ENCODE measurements around the gene USP15.

USP15 gene

DNA sequence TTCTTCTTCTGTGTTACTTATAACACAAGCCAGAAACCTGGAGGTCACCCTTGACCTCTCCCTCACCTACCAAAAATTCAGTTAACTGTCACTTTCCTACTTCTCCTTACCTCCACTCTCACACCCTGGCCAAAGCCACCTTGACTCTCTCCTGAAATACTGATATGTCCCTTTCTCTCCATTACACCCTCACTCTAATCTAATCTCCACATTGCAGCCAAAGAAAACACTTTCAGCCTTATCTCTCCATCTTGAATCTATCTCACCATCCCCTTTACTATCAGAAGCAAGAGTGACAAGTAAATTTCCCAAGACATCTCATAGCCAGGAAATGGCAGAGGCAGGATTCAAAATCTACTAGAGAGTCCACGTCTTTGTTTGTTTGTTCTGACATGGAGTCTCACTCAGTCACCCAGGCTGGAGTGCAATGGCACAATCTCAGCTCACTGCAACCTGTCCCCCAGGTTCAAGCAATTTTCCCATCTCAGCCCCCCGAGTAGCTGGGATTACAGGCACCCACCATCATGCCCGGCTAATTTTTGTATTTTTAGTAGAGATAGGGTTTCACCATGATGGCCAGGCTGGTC is 28.0 kb upstream of the USP15 start:
- Histone ChIP-seq H3K36me3 (no peaks in the 10 kb centered on the region), H3K27ac (no peak overlapping the region), H3K4me3 (no peak overlapping the region), H3K4me1 (no peaks in the 10 kb centered on the region), H3K9me3 (peaks cover 6% of the 10 kb centered on the region; the same call in 1 of the 2 replicates), H3K27me3 (no peaks in the 10 kb centered on the region), H3K9ac (no peak overlapping the region), H4K20me1 (no peaks in the 10 kb centered on the region), H3K4me2 (no peak overlapping the region)
- no peak for TF ChIP-seq Cebpa-rat (IDR thresholded peaks at IDR 0.05)

DNA sequence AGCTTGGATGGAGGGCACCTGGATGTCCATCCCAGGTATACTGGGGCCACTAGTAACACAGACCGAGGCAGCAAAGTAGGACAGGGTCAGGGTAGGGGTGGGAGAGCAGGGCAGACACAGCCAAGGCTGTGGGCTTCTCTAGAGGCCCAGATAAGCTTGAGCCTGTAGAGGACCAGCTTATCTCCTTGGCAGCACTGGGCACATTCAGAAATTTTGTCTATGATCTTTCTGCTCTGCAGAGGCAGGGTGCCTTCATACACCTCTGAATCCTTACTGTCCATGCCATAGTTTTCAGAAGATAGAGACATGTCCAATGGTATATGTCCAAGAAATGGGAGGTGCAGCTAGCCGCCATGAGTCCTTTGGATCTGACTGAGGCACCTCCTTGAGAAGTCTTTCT is 26.4 kb upstream of the USP15 start:
- H3K36me3 ChIP-seq, result no peaks in the 10 kb centered on the region
- H3K4me1 ChIP-seq, result no peaks in the 10 kb centered on the region
- no peak overlapping the region for H3K4me2 ChIP-seq
- H3K4me3 ChIP-seq, result no peak overlapping the region
- peaks cover 6% of the 10 kb centered on the region; the same call in 1 of the 2 replicates for H3K9me3 ChIP-seq
- no peak overlapping the region for H3K9ac ChIP-seq
- no peak overlapping the region for H3K27ac ChIP-seq
- H4K20me1 ChIP-seq, result no peaks in the 10 kb centered on the region
- TF ChIP-seq Cebpa-rat (IDR thresholded peaks at IDR 0.05), result no peak
- H3K27me3 ChIP-seq, result no peaks in the 10 kb centered on the region

DNA sequence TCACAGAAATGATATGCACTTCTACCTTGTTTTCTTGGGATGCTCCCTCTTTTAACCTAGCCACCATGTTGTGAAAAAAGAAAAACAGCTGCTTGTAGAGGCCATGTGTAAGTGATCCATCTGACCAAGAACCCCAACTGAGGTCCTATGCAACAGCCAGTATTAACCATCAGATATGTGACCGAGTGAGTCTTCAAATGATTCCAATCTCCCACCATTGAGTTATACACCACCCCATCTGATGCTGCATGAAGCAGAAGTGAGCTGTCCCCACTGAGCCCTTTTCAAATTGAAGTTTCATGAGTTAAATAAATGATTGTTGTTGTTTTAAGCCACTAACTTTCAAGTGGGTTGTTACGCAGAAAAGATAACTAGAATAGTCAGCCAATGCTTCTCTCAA is 20.6 kb upstream of the USP15 start:
- Histone ChIP-seq H3K27ac (no peak overlapping the region), H3K4me1 (no peaks in the 10 kb centered on the region), H4K20me1 (no peaks in the 10 kb centered on the region), H3K4me2 (no peak overlapping the region), H3K27me3 (no peaks in the 10 kb centered on the region), H3K4me3 (no peak overlapping the region), H3K36me3 (no peaks in the 10 kb centered on the region), H3K9ac (no peak overlapping the region), H3K9me3 (peaks cover 6% of the 10 kb centered on the region; the same call in 1 of the 2 replicates)
- TF ChIP-seq Cebpa-rat (IDR thresholded peaks at IDR 0.05), result no peak

DNA sequence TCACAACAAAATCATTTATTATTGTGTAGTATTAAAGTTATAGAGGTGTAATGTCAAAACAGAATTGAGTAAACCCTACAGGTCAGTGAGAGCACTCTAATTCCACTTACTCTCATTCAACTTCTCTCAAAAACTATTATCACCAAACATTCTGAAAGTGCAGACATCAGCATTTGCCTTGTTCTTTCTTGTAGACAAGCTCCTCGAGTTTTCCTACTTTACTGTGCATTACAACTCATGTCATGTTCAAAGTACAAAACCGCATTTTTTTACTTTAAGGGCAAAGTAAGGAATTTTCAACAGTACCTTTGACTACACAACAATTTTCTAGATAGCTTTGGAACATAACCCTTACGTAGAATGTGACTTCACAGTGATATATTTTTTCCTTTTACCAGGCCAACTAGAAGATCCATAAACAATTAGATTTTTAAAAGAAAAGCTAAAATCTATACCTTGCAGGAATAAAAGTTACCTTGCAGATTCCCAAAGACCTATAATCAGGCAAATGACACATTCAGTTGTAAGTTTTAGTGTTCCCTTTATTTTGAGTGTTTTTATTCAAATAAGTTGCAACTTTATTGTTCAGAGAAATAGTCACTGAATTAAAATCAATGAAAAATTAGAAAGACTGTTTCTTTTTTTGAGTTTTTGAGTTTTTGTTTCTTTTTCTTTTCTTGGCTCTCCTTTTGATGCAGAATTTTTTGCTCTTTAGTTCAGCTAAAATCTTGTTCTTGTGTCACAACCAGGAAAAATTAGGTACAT is 12.7 kb upstream of the USP15 start:
- TF ChIP-seq Cebpa-rat (IDR thresholded peaks at IDR 0.05), result no peak
- no peaks in the 10 kb centered on the region for H3K36me3 ChIP-seq
- H3K4me1 ChIP-seq, result no peaks in the 10 kb centered on the region
- no peak overlapping the region for H3K27ac ChIP-seq
- H3K9ac ChIP-seq, result no peak overlapping the region
- H3K9me3 ChIP-seq, result no peaks in the 10 kb centered on the region
- H3K4me2 ChIP-seq, result no peak overlapping the region
- no peak overlapping the region for H3K4me3 ChIP-seq
- no peaks in the 10 kb centered on the region for H3K27me3 ChIP-seq
- H4K20me1 ChIP-seq, result no peaks in the 10 kb centered on the region

DNA sequence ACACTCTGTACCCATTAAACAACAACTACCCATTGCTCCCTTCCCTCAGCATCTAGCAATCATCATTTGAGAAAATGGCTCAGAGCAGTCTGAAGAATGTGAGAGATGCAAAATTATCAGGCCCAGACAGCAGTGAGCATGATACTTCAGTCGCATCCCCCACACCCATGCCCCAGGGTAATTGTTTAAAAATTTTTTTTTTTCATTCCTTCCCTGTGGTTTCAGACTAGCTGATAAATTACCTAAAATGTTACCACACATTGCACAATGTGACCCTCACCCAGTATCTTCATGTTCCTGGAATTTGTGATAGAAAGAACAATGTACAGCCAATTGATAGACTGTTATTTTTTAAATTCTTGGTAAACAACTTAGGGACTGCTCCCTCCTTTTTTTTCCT is 11.3 kb upstream of the USP15 start:
- Histone ChIP-seq H3K9ac (no peak overlapping the region), H3K4me2 (no peak overlapping the region), H4K20me1 (no peaks in the 10 kb centered on the region), H3K27me3 (no peaks in the 10 kb centered on the region), H3K9me3 (no peaks in the 10 kb centered on the region), H3K36me3 (no peaks in the 10 kb centered on the region), H3K4me1 (no peaks in the 10 kb centered on the region), H3K27ac (no peak overlapping the region), H3K4me3 (no peak overlapping the region)
- TF ChIP-seq Cebpa-rat (IDR thresholded peaks at IDR 0.05), result no peak

DNA sequence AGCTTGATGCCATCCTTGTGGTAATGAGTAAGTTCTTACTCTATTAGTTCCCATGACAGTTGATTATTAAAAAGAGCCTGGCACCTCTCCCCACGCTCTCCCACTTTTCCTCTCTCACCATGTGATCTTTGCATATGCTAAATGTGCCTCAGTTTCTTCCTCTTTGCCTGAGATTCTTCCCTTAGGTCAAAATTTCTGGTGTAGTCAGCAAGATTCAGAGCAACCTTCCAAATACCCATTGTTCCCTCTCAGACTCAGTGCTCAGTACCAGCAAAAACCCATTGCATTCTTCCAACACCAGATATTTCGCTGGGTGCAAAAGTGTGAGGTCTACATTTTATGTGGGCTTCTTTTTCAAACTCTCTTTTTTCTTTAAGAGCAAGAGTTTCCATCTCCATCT is 10.8 kb upstream of the USP15 start:
- TF ChIP-seq Cebpa-rat (IDR thresholded peaks at IDR 0.05), result no peak
- H3K9ac ChIP-seq, result no peak overlapping the region
- H4K20me1 ChIP-seq, result no peaks in the 10 kb centered on the region
- H3K4me3 ChIP-seq, result no peak overlapping the region
- no peak overlapping the region for H3K27ac ChIP-seq
- no peaks in the 10 kb centered on the region for H3K27me3 ChIP-seq
- no peaks in the 10 kb centered on the region for H3K9me3 ChIP-seq
- H3K36me3 ChIP-seq, result no peaks in the 10 kb centered on the region
- no peak overlapping the region for H3K4me2 ChIP-seq
- H3K4me1 ChIP-seq, result no peaks in the 10 kb centered on the region

DNA sequence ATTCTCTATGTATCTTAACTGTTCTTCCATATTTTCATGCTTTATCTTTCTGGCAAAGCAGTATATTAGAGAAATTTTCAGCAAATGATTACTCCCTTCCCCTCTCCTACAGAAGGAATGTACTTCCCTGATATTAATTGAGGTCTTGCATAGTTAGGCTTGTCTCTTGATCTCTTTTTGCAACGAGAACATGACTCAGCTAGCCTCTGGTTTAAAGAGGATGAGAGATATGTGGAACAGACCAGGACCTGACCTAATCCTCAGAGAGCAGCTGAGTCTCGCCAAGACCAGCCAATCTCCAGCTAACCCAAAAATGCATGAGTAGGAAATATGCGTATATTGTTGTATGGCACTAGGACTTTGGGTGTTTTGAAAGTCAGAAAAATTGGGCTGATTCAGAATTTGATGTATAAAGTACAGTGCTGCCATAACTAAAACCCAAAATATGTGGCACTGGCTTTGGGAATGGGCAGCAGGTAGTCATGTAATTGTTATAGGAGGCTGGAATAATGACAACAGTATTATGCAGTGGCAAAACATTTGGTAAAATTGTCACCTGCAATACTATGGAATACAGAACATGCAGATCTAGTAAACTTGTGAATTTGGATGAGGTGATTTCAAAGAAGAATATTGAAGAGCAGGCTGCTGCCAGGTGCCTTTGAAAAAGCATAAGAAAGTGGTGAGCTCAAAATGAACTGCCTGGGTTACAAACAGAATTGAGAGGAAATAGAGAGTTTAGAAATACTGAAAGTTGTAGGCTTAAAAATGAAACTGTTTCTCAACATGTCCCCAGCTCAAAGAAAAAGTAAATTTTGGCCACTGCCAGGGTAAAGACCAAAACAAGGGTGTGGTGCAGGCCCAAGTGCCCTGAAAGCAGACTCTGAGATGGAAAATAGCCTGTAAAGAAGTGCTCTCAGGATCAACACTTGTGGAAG is 9.3 kb upstream of the USP15 start:
- Histone ChIP-seq H3K27ac (no peak overlapping the region), H3K9ac (no peak overlapping the region)

DNA sequence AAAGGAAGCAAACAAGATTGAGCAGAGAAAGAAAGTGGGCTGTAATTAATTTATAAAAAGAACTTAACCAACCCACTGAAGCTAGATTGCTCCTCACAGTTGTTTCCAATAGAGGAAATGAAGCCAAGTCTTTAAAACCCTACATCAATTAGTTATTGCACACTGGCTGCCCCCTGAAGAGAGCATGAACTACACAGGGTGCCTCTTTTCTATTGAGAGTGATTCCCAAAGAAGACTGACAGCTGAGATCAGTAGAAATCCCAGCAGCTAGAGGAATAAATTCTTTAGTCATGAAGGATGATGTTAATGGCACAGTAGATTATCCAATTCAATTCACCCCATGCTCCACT is 8.6 kb upstream of the USP15 start:
- no peaks in the 10 kb centered on the region for H3K9me3 ChIP-seq
- H4K20me1 ChIP-seq, result no peaks in the 10 kb centered on the region
- no peak overlapping the region for H3K27ac ChIP-seq
- no peak overlapping the region for H3K4me3 ChIP-seq
- H3K9ac ChIP-seq, result no peak overlapping the region
- H3K27me3 ChIP-seq, result no peaks in the 10 kb centered on the region
- no peaks in the 10 kb centered on the region for H3K36me3 ChIP-seq
- no peaks in the 10 kb centered on the region for H3K4me1 ChIP-seq
- no peak for TF ChIP-seq Cebpa-rat (IDR thresholded peaks at IDR 0.05)
- H3K4me2 ChIP-seq, result no peak overlapping the region

More for the DNA sequence above, 9.3 kb upstream of the USP15 start:
- no peaks in the 10 kb centered on the region for H4K20me1 ChIP-seq
- no peak overlapping the region for H3K4me2 ChIP-seq
- no peaks in the 10 kb centered on the region for H3K9me3 ChIP-seq
- H3K4me3 ChIP-seq, result no peak overlapping the region
- H3K4me1 ChIP-seq, result no peaks in the 10 kb centered on the region
- H3K36me3 ChIP-seq, result no peaks in the 10 kb centered on the region
- no peak for TF ChIP-seq Cebpa-rat (IDR thresholded peaks at IDR 0.05)
- no peaks in the 10 kb centered on the region for H3K27me3 ChIP-seq

DNA sequence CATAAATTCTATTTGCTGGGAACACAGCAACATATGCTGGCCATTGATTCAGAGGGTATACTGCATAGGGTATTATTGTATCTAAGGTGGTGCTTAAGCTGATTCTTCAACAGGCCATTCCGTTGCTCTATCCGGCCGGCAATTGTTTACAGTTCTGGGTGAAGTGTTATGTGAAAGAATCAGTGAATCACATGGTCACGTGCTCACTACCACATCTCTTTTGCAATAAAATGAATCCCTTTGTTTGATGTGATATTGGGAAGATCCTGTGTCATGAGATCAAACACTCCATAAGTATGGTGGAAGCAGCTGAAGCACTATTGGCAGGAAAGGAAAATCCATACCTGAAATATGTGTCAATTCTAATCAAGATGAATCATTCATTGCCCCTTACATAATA is 7.6 kb upstream of the USP15 start:
- no peak overlapping the region for H3K9ac ChIP-seq
- no peak for TF ChIP-seq Cebpa-rat (IDR thresholded peaks at IDR 0.05)
- H3K4me3 ChIP-seq, result no peak overlapping the region
- H3K27me3 ChIP-seq, result no peaks in the 10 kb centered on the region
- no peak overlapping the region for H3K27ac ChIP-seq
- H4K20me1 ChIP-seq, result no peaks in the 10 kb centered on the region
- H3K36me3 ChIP-seq, result no peaks in the 10 kb centered on the region
- no peaks in the 10 kb centered on the region for H3K9me3 ChIP-seq
- no peak overlapping the region for H3K4me2 ChIP-seq
- no peaks in the 10 kb centered on the region for H3K4me1 ChIP-seq

DNA sequence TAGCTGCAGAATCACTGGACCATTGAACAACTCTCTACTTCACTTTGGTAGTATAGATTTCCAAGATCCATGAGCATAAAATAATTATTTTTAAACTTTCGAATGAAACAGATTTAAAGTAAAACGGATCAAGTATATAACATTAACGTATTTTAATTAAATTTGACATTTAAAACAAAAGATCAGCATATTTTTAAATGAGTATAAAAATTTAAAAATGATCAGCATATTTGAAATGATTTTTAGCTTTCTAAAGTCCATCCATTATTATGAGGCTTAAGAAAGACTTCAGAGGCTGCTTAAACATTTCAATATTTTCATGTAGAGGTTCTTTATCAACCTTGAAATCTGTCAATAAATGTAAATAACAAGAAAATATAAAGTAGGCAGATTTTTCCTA is 5.2 kb upstream of the USP15 start:
- Histone ChIP-seq H3K9me3 (no peaks in the 10 kb centered on the region), H3K4me1 (peaks cover 9% of the 10 kb centered on the region), H3K4me2 (no peak overlapping the region), H4K20me1 (no peaks in the 10 kb centered on the region), H3K9ac (no peak overlapping the region), H3K27ac (no peak overlapping the region), H3K27me3 (no peaks in the 10 kb centered on the region), H3K36me3 (no peaks in the 10 kb centered on the region), H3K4me3 (no peak overlapping the region)
- TF ChIP-seq Cebpa-rat (IDR thresholded peaks at IDR 0.05), result no peak
